Epithelial cell of esophagus (primary cell): ENCODE results near the gene C1orf198.

Source experiments
- DNase-seq: peaks from one replicate; pipeline ENCODE4 v3.0.0; 2010; ENCODE audit warnings: low read depth
- H3K4me3 ChIP-seq: 2 replicates; pipeline ENCODE4 v1.5.1; 2011; ENCODE audit warnings: mild to moderate bottlenecking, low read length, control low read depth
- TF ChIP-seq, protein P1 (sequence below): IDR thresholded peaks from 2 replicates; pipeline ENCODE4 v1.5.1; 2011; ENCODE audit warnings: low read depth, mild to moderate bottlenecking, low read length, control low read depth, inconsistent platforms; ENCODE audit not compliant: insufficient read depth; ENCODE audit errors: missing control alignments

The C1orf198 gene

GRCh38 chr1:230857077-230857476 is 11.2 kb downstream of the C1orf198 start:
- no peak for DNase-seq
- no peak overlapping the region for H3K4me3 ChIP-seq
- TF ChIP-seq, protein P1, sequence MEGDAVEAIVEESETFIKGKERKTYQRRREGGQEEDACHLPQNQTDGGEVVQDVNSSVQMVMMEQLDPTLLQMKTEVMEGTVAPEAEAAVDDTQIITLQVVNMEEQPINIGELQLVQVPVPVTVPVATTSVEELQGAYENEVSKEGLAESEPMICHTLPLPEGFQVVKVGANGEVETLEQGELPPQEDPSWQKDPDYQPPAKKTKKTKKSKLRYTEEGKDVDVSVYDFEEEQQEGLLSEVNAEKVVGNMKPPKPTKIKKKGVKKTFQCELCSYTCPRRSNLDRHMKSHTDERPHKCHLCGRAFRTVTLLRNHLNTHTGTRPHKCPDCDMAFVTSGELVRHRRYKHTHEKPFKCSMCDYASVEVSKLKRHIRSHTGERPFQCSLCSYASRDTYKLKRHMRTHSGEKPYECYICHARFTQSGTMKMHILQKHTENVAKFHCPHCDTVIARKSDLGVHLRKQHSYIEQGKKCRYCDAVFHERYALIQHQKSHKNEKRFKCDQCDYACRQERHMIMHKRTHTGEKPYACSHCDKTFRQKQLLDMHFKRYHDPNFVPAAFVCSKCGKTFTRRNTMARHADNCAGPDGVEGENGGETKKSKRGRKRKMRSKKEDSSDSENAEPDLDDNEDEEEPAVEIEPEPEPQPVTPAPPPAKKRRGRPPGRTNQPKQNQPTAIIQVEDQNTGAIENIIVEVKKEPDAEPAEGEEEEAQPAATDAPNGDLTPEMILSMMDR: no peak

- H3K4me3 ChIP-seq: no peak overlapping the region
- no peak for DNase-seq
- TF ChIP-seq, protein P1: no peak
These were observed 12.4 kb downstream of the C1orf198 start for GRCh38 chr1:230855886-230856285.

- no peak overlapping the region for H3K4me3 ChIP-seq
- TF ChIP-seq, protein P1: no peak
- no peak for DNase-seq
These were observed 13.9 kb downstream of the C1orf198 start for GRCh38 chr1:230854423-230854822.

- DNase-seq: no peak
- TF ChIP-seq, protein P1: no peak
- no peak overlapping the region for H3K4me3 ChIP-seq
These were observed 14.6 kb downstream of the C1orf198 start for GRCh38 chr1:230853731-230854130.

GRCh38 chr1:230852959-230853358 is 15.4 kb downstream of the C1orf198 start:
- H3K4me3 ChIP-seq: no peak overlapping the region
- TF ChIP-seq, protein P1: no peak
- no peak for DNase-seq

DNA sequence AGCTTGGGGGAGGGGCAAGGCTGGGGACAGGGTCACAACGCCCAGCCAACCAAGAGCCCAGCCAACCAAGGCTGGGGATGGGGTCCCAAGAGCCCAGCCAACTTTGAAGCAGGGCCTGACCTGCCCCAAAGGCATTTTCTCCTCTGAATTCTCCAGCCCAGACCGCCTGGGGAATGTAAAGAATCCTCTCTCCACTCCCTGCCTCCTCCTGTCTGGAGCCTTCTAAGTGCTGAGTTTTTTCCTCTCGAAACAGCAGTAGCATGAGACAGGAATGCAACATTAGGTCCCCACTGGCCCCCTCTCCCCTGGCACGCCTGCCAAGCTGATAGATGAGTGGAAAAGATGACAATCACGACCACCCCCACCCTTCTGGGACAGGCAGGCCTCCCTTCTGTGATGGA is 17.0 kb downstream of the C1orf198 start:
- TF ChIP-seq, protein P1: no peak
- H3K4me3 ChIP-seq: no peak overlapping the region
- DNase-seq: no peak

DNA sequence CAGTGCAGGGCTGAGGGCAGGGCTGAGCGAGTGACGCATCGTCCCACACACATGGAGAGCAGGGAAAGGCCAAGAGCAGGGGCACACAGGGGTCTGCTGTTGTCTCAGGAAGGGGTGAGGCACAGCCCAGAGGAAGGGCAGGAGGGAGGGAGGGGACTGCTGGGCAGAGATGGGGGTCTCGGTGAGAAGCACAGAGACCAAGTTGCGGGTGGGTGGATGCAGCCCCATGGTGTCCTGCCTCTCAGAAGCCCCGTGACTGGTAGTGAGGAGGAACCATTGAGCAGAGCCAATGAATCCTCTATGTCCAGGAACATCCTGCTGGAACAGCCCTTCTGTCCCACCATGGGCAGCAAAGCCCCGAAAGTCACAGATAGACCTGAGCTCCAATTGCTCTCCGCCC is 17.8 kb downstream of the C1orf198 start:
- H3K4me3 ChIP-seq: no peak overlapping the region
- DNase-seq: no peak
- TF ChIP-seq, protein P1: no peak
